Cardiac septum (tissue), 1 donor: ENCODE measurements around the gene IQCN. TPM values are rescaled to one million over a fixed set of nuclear protein-coding genes. Genes with fewer than 3 reads are reported as not detected.

ENCODE experiments used
- DNase-seq: peaks from one replicate; pipeline ENCODE4 v3.0.0-alpha.2; 2020; ENCODE audit warnings: low spot score
- intact Hi-C: fragments of 100-400 bp; cut with DNase I; formaldehyde crosslinking; loops from one replicate; pipeline ENCODE4 v1.14.0; 2022
- total RNA-seq: library from RNA; stranded (reverse); fragmentation: NEBNext Ultra II Directional; extraction: Animal tissue kit (Norgen Biotek cat#: 25700); gene quantifications from one replicate; pipeline ENCODE4 v1.2.1, GENCODE V29; 2021
- donor health status: DM: no; HTN: no; CAD: no.

Gene IQCN
- total RNA-seq, 1 donor from 2014 or later, result 1.1 TPM

DNA sequence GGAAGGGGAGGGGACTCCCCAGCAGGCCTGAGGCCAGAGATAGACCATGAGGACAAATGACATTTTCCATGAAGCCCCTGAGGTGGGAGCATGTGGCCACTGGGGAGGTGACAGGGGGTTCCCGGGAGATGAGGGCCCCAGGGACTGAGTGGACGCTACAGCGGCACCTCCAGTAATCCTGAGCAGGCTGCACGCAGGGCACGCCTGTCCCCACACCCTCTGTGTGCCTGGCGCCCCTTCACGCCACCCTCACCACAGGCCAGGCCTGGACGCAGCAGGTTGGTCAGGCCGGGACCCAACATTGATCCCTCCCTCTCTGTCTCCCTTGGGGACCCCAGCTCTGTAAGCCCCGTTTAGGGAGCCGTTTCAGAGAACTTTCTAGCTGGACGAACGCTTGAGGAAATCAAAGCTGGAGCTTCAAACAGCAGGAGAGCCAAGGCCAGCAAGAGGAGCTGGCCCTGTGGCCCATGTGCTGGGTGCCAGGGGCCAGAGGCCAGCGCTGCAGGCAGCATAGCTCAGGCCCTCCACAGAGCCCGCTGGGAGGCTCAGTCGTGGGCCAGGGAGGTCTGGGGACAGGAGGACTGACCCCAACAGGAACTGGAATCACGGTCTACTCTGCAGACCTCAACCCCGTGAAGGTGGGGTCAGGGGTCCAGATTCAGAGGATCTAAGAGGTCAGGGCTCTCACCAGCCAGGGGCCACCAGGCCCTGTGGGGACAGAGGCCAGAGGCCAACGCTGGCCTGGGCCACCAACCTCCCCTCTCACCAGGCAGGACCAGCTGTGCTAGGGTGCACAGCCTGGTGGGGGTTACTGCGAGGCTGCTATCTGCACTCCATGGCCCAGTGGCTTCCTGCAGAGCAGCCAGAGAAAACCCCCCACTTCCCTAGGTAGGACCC, 34.0 kb upstream of the IQCN start:
- no peak for DNase-seq
- intact Hi-C loops, result no loop called here

DNA sequence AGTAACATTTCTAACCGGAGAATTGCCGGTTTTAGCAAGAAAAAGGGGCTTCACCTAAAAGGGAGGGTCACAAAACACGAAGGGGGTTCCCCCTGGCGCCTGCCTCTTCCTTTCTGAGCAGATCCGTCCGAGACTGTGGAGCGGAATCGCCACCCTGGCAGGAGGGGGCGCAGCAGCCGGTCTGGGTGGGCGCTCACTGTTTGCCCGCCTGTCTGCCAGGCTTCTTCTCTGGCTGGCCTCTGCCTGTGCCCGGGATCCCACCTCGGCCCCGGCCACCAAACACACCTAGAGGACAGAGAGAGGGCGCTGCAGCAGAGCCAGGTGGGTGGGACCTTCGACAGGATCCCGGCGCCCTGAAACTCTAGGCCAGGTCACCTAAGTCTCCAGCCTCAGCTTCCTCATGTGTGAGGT, 33.0 kb upstream of the IQCN start:
- DNase-seq, result no peak
- intact Hi-C loops, result loop anchor here (2.0 kb wide), 1 partner anchor 16 kb away; the partner anchor contains the start of gene LSM4

DNA sequence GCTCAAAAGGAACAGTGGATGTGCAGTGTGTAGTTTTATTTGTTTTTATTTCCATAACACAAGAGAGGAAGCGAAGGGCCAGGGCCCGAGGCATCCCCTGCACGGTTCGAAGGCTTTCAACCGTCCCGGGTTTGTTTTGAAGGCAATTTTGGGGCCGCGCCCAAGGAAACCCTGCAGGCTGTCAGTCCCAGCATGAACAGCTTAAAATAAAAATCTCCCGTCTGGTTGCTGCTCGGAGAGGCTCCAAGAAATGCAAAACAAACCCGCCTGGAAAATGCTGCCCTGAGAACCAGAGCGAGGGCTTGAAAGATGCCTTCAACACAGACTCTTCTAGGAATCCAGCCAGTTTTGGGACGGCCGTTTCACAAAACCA, 32.6 kb upstream of the IQCN start:
- intact Hi-C loops, result loop anchor here (2.0 kb wide), 1 partner anchor 16 kb away; the partner anchor contains the start of gene LSM4
- DNase-seq, result no peak

DNA sequence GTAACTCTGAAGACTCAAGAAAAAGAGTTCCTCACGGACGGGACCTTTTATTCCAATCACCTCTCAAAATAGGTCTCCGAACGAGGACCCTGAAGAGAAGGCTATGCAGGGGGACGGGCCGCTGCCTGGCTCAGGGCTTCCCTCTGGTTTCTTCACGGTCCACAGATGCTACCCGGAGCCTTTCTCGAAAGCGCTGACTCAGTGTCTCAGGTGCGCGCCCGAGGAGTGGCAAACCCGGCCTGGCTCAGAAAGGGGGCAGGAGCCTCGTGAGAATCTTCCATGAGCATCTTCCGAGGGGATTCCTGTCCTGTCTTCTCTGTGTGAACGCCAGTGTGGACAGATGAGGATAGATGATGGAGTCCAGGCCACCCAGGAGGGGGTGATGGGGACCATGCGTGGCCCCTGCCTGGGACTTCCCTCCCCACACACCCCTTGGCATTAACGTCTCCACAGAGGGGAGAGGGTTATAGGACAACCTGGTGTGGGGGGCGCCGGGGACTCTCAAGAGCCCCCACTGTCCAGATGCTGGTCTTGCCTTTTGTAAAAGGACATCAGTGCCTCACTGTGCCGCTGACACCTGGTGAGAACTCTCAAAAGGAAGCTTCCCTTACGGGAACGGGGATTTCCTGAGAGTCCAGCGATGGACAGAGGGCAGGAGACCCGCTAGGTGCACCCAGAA, 32.1 kb upstream of the IQCN start:
- no peak for DNase-seq
- intact Hi-C loops, result loop anchor here (2.0 kb wide), 1 partner anchor 16 kb away; the partner anchor contains the start of gene LSM4

DNA sequence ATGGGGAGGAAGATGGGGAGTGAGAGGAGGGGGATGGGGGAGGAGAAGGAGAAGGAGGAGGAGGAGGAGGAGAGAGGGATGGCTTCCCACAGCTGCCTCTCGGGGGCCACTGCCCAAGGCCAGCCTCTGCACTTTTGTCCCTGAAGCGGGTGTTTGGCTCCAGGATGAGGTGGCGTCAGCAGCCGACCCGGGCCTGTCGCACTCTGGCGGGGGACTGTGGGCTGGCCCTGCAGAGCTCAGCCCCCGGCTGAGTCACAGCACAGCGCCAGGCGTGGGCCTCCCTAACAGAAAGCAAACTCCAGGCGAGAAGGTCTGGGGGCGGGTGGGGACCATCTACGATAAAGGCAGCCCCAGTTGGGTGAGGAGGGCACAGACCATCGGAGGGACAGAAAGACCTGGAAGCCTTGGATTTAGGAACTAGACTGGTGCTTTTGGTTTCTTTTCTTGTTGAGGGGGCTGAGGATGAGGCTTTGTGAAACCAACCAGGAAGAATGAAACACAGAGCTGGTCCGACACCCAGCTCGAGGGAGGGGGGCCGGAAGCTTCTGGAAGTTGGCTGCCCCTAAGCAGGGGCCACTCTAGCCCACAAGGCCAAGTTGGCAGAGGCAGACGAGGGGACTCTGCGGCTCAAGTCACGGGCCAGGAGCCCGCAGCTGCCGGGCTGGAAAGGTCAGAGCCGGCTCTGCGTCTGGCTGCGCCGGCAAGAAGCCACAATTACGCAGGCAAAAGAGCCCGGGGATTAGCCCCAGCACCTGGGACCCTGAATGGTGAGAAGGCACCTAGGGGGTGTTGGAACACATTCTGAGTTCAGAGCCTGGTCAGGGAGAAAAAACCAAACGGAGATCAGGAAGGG, 30.4 kb upstream of the IQCN start:
- DNase-seq, result peak; percentile 93
- intact Hi-C loops, result loop anchor here (1.0 kb wide), 1 partner anchor 23 kb away; the partner anchor contains the start of gene JUND

DNA sequence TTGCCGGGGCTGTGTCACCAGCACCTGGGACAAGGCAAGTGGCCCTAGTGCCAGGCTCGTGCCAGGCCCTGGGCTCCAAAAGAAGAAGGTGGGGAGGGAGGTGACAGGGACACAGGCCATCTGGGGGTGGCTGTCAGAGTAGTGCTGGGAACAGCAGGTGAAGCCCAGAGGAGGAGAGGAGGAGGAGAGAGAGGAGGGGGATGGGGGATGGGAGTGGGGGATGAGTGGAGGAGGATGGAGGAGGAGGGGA, 29.9 kb upstream of the IQCN start:
- DNase-seq, result no peak
- intact Hi-C loops, result loop anchor here (1.0 kb wide), 1 partner anchor 23 kb away; the partner anchor contains the start of gene JUND

DNA sequence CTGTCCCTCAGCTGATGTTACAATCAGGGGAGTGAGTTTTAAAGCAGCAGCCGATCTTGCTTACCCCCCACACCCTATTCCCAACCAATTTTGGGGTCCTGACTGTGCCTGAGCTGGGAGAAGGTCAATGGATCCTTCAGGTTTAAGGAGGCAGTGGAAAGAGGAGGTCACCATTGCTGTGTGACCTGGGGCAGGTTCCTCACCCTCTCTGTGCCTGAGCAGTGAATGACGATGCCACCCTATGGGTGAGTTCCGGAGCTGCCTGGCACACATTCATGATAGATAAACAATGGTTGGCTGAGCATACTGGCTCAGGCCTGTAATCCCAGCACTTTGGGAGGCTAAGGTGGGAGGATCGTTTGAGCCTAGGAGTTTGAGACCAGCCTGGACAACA, 27.5 kb upstream of the IQCN start:
- no peak for DNase-seq
- intact Hi-C loops, result no loop called here

DNA sequence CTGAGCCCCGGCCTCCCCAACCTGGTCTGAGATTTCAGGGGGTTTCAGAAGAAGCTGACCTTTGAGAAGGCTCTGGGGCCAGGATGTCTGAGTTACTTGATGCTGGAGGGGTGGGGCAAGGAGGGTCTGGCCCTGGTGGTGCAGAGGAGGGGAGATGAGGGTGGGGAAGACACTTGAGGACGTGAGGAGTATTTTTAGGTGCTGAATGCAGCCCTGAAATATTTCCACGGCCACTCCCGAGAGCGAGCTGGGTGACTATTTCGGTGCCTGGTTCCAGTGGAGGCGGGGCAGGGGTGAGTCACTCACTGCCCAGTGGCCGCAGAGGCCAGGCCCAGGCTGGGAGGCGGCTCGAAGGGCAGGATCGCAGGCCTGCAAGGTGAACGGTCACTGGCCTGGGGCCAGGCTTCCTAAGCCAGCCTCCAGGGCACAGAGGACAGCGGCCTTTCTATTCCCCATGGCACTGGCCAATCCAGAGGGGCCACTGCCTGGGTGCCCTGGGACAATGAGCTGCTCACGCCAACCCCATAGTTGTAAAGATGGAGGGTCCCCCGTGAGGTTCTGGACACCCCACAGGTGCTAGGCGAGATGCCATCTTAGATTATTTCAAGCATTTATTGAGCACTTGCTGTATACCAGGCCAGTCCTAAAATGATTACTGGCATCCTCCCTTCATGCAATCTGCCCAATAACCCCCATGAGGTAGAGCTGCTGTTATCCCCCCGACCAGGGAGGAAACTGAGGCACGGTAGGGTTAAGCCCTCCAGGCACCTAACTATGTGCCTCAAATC, 26.9 kb upstream of the IQCN start:
- intact Hi-C loops, result no loop called here

DNA sequence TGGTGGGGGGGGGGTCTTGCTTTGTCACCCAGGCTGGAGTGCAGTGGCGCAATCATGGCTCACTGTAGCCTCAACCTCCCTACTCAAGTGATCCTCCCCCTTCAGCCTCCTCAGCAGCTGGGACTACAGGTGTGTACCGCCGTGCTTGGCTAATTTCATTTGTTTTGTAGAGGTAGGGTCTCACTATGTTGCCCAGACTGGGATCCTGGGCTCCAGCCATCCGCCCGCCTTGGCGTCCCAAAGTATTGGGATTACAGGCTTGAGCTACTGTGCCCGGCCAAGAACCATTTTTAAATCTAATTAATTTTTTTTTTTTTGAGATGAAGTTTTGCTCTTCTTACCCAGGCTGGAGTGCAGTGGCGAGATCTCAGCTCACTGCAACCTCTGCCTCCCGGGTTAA, 25.4 kb upstream of the IQCN start:
- DNase-seq, result no peak
- intact Hi-C loops, result no loop called here

More for the DNA sequence above, 26.9 kb upstream of the IQCN start:
- DNase-seq, result peak; percentile 93

DNA sequence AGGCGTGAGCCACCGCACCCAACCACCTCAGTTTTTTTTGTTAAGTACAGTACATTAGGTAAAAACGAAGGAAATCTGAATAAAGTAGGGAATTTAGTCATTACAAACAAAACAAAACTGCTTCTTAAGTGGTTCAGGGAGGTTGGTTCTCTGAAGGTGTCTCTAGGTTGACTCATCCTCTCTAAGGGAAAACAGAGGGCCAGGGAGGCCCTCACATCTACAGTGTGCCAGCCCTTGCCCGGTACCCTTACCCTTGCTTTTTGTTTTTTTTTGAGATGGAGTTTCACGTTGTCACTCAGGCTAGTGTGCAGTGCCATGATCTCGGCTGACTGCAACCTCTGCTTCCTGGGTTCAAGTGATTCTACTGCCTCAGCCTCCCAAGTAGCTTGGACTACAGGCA, 24.3 kb upstream of the IQCN start:
- intact Hi-C loops, result no loop called here
- no peak for DNase-seq

DNA sequence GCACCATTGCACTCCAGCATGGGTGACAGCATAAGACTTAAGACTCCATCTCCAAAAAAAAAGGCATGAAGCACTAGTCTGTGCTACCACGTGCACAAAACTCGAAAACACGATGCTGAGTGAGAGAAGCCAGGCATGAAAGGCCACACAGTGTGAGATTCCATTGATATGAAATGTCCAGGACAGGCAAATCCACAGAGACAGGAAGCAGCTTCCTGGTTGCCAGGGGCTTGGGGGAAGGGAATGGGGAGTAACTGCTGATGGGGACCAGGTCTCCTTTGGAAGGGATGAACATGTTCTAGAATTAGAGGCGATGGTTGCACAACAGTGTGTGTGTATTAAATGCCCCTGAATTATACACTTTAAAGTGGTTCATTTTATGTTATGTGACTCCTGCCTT, 23.1 kb upstream of the IQCN start:
- DNase-seq, result no peak
- intact Hi-C loops, result no loop called here

DNA sequence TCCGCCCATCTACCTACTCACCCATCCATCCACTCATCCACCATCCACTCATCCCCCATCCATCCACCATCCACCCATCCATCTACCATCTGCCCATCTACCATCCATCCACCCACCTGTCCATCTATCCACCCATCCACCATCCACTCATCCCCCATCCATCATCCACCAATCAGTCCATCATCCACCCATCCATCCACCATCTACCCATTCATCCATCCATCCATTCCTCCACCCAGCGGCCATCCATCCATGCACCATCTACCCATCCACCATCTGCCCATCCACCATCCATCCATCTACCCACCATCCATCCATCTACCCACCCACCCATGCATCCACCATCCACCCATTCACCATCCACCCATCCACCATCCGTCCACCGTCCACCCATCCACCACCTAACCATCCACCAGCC, 20.8 kb upstream of the IQCN start:
- intact Hi-C loops, result no loop called here
- no peak for DNase-seq

DNA sequence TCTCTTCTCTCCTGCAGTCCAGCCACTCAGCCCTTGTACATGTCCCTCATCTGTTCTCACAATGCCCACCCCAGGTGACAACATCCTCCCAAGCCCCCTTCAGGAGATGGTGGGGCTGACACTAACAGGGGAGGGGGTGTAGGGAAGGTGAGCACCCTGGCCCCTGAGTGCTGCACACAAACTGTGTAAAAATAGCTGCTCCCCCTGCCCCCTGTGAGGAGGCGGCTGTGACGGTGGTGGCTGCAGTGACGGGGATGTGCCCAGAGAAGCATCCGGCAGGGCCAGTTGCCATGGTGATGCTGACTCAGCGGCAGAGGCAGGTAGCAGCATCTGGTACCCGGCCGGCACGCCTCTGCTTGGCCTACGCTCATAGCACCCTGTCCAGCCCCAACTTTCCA, 20.2 kb upstream of the IQCN start:
- intact Hi-C loops, result no loop called here

DNA sequence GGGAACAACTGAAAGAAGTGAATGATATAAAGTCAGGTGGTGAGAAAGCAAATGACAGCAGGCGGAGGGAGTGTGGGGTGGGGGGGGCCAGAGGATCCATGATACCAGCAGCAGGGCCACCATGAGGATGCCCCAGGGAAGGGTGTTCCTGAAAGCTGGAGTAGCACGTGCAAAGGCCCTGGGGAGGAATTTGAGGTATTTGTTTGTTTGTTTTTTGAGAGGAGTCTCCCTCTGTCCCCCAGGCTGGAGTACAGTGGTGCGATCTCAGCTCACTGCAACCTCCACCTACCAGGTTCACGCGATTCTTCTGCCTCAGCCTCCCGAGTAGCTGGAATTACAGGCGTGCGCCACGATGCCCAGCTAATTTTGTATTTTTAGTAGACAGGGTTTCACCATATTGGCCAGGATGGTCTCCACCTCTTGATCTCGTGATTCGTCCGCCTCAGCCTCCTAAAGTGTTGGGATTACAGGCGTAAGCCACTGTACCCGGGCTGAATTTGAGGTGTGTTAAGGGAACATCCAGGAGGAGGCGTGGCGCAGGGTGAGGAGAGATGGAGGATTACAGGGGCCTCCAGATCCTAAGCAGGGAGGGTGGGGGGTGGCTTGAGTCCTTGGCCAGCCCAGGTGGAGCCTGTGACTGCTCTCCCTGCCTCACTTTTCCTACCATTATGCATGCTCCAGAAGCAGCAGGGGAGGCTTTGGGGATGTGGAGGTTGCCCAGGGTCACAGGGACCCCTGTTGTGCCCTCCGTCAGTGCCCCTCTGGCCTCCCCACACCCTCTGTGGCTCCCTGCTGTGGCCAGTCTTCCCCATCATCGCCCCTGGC, 19.6 kb upstream of the IQCN start:
- DNase-seq, result no peak
- intact Hi-C loops, result no loop called here

More for the DNA sequence above, 20.2 kb upstream of the IQCN start:
- DNase-seq, result no peak

DNA sequence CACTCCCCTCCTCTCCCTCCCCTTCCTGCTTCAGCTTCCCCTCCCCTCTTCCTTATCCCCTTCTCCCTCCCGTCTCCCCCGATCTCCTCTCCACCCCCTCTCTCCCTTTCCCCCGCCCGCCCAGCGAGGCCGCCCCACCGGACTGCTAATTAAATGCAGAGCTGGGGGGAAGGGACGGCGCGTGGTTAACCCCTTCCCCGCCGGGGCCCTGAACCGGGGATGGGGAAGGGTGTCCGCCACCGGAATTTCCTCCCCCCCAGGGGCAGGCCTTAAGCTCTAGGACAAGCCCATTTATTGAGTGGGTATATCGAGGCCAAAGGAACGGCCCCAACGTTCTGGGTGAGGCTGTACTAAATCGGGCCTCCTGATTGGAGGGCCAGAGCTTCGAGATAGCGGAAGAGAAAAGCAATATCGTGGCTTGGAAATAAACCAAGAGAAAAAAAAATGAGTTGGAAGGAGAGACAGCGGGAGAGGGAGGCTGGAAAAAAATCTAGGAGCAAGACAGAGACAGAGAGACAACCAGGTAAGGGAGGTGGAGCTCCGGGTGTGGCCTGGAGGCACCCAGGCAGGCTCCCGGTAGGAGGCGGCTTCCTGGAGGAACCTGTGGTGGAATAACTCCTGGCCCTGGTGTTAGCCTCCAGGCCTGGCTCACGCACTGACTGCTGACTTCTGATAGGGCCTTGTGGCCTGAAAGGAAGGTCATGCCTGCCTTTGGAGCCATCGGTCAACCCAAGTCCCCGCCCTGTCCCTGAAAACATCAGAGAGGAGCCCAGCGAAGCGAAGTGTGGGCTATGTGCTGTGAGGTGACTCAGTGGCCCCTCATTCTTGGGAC, 18.8 kb upstream of the IQCN start:
- intact Hi-C loops, result no loop called here
- DNase-seq, result peak; percentile 89

DNA sequence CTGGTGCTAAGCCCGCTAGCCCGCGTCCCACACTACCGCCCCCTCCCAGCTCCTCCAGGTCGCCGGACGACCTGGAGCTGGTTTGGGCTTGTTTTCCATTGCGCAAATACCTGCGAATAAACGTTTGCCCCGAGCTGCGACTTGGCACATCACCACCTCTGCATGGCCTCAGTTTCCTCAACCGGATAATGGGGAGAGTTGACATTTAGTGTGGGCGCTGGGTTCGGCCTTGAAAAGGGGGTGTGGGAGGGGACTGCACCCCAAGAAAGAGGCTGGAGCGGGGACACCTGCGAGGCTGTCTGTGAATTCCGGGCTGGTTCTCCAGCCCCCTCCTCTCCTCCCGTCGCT, 18.2 kb upstream of the IQCN start:
- intact Hi-C loops, result no loop called here

DNA sequence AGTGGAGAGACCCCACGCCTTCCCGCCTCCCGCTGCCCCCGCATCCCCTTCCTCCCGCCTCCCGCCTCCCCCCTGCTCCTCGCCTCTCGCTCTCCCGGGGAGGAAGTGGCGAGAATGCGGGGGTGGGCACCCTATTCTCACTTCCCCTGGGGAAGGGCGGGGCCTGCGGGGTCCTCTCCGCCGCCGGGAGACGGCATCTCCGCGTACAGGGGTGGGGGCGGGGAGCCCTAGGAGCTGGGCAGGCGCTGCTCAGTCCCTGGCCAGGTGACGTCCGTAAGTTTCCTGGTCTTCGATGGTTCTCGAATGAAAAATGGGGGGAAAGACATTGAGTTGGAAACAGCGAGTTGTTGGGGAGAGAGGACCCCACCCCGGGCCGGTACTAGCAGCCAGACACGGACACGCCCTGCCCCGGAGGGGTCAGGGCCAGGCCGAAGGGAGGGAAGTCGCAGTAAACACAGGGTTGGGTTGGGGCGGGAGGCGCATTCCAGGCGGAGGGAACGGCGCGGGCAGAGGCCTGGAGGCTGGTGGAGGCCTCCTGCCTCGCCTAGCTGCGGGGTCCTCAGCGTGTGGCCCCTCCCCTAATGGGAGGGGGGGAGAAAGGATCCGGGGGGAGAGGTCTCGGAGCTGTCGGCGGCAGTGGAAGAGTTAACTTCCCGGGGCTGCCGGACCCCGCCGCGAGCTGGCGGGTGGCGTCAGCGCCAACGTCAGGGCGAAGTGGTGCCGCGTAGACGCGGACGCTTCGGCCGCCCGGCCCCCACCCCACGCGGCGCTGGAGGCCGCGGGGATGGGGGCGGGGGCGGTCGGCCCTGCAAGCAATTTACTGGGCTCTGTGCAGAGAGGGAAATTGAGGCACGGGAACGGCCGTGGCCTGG, 17.6 kb upstream of the IQCN start:
- peak; percentile 94 for DNase-seq
- intact Hi-C loops, result no loop called here

More for the DNA sequence above, 18.2 kb upstream of the IQCN start:
- DNase-seq, result no peak
